Heart left ventricle (tissue), 16 donors: ENCODE data around the gene ADH4. TPM values are rescaled to one million over a fixed set of nuclear protein-coding genes. Genes with fewer than 3 reads are reported as not detected.

Experiments used
- ATAC-seq, 4 donors: fragments of 200-7000 bp; cut with Tn5 transposase; one replicate each; pipeline ENCODE4 v1.9.1; 2020 to 2022; ENCODE audit warnings: moderate library complexity in 4 of 4, mild to moderate bottlenecking in 3 of 4, moderate number of reproducible peaks in 1 of 4
- DNase-seq, 5 donors: peaks; one replicate each; pipeline ENCODE4 v3.0.0-alpha.2; 2020
- H3K27ac ChIP-seq, 12 donors: fragments of 200-600 bp; sonication (generic) in 4 of 12; one replicate each; pipeline versions ENCODE4 v1.5.0 to v1.8.0; 2016 to 2022; ENCODE audit warnings: mild to moderate bottlenecking in 2 of 12
- H3K27me3 ChIP-seq, 9 donors: fragments of 200-600 bp; sonication (generic) in 2 of 9; one replicate each; pipeline versions ENCODE4 v1.5.1 to v1.8.0; 2016 to 2022; ENCODE audit warnings: mild to moderate bottlenecking in 3 of 9
- H3K36me3 ChIP-seq, 9 donors: fragments of 200-600 bp; sonication (generic) in 2 of 9; one replicate each; pipeline versions ENCODE4 v1.5.0 to v1.8.0; 2018 to 2022; ENCODE audit warnings: mild to moderate bottlenecking in 2 of 9
- H3K4me1 ChIP-seq, 12 donors: fragments of 200-600 bp; sonication (generic) in 4 of 12; one replicate each; pipeline versions ENCODE4 v1.5.0 to v1.8.0; 2016 to 2022; ENCODE audit warnings: mild to moderate bottlenecking in 3 of 12
- H3K4me3 ChIP-seq, 12 donors: fragments of 200-600 bp; sonication (generic) in 4 of 12; one replicate each; pipeline versions ENCODE4 v1.5.0 to v1.8.0; 2017 to 2022; ENCODE audit warnings: mild to moderate bottlenecking in 9 of 12, moderate library complexity in 4 of 12
- H3K9me3 ChIP-seq, 12 donors: fragments of 200-600 bp; sonication (generic) in 4 of 12; one replicate each; pipeline versions ENCODE4 v1.5.0 to v1.8.0; 2016 to 2022; ENCODE audit warnings: mild to moderate bottlenecking in 1 of 12
- CTCF ChIP-seq, 12 donors: fragments of 200-600 bp; sonication (generic) in 4 of 12; IDR thresholded peaks; one replicate each; pipeline versions ENCODE4 v1.5.0 to v1.8.0; 2018 to 2022; ENCODE audit warnings: antibody characterized with exemption in 12 of 12, mild to moderate bottlenecking in 5 of 12
- POLR2A ChIP-seq, 2 donors: fragments of 450-650 bp; IDR thresholded peaks; one replicate each; pipeline ENCODE4 v1.6.1; 2017; ENCODE audit warnings: antibody characterized with exemption in 2 of 2, mild to moderate bottlenecking in 2 of 2, moderate library complexity in 2 of 2
- WGBS, 4 donors: extraction: QIAGEN DNeasy Blood & Tissue Kit in 2 of 4; methylation state at CpG; one replicate each; pipeline versions ENCODE4 v1.1.5 to v1.1.7; 2013 to 2018; 5-methylcytosine and 5-hydroxymethylcytosine counted together
- intact Hi-C, 10 donors: fragments of 100-400 bp; cut with DNase I; formaldehyde crosslinking; loops; one replicate each; pipeline versions ENCODE4 v1.11.1 to v1.14.2; 2022
- polyA plus RNA-seq, 2 donors: library from polyadenylated mRNA; stranded (reverse); fragments of 200-250 nt; gene quantifications; one replicate each; pipeline ENCODE4 v1.2.3, GENCODE V29; 2013
- total RNA-seq, 9 donors: library from RNA; depleted of rRNA in 2 of 9; stranded (reverse); fragments of >200 nt in 2 of 9; fragmentation: NEBNext Ultra II Directional in 3 of 9; extraction: Animal tissue kit (Norgen Biotek cat#: 25700) in 3 of 9; gene quantifications; one replicate each; pipeline versions ENCODE4 v1.1.0 to v1.2.4, GENCODE V29; 2016 to 2023
- donor health status: ischemic (EF 13 %, LVEDD 7.1; RV severe dilation, severe dysfunction).
- donor health status: healthy with polysubstance abuse.
- donor health status: DM: no; HTN: yes; CAD: no.
- donor health status: DM: no; HTN: no; CAD: no.
- donor health status: ischemic (EF 25% LVEDD 6.9; RV normal size, moderate dysfunction).
- donor health status: ischemic (EF 25% LVEDD 5.7; RV mildly dilated, moderate dysfunction).
- donor health status: healthy.
- donor health status: DM: yes; HTN: yes; CAD: no.
- donor health status: ischemic (EF 35%, LVEDD 5.7; RV mildly dilated, moderate dysfunction).
- donor health status: nonischemic (EF 11% LVEDD 7.7; RV severe dilation, severe dysfunction).
- donor health status: DM: yes; HTN: yes; CAD: no.
- donor health status: PGD.
- donor health status: ischemic (EF 29% LVEDD 5.4; RV normal size, mild dysfunction).
- donor health status: nonischemic (EF 23%, LVEDD 6.1; RV moderate dilation, normal function).

Gene ADH4
- total and polyA plus RNA-seq, 11 donors = 0.12 TPM; not detected in 10

- Histone ChIP-seq H3K27ac (no peak overlapping the region), H3K9me3 (no peaks in the 10 kb centered on the region), H3K36me3 (no peaks in the 10 kb centered on the region), H3K4me3 (no peak overlapping the region), H3K4me1 (no peaks in the 10 kb centered on the region), H3K27me3 (no peaks in the 10 kb centered on the region)
- intact Hi-C loops = no loop called here
- ATAC-seq (no peak), DNase-seq (no peak)
- WGBS, 4 donors = 59 to 65% (median 63%) methylated on average over 3 of the region's 3 CpGs
- TF ChIP-seq POLR2A (IDR thresholded peaks at IDR 0.05) (no peak), CTCF (IDR thresholded peaks at IDR 0.05) (no peak)
These were observed 8.4 kb downstream of the ADH4 start for GRCh38 chr4:99135541-99136162.

DNA sequence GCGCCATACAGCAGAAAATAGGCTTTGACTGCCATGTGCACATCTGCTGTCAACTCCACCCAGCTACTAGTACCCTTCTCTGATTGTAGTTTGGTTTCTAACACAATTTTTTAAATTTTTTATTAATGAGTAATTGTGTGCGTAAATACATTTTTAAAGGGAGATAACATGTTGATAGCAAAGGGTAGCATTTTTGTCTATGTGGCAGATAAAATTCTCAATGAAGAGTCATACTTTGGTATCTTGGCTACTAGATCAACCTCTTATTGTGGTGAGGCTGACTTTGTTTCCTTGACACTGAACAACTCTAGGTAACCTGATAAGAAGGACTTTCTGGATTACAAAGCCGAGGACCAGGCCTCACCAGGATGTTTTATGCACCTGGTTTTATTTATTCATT, 9.5 kb downstream of the ADH4 start:
- intact Hi-C loops = no loop called here
- Histone ChIP-seq H3K27me3 (no peaks in the 10 kb centered on the region), H3K27ac (no peak overlapping the region), H3K4me3 (no peak overlapping the region), H3K36me3 (no peaks in the 10 kb centered on the region), H3K9me3 (no peaks in the 10 kb centered on the region), H3K4me1 (no peaks in the 10 kb centered on the region)
- WGBS, 4 donors = 67 to 96% (median 86%) methylated on average over 3 of the region's 3 CpGs
- ATAC-seq (no peak), DNase-seq (no peak)
- TF ChIP-seq POLR2A (IDR thresholded peaks at IDR 0.05) (no peak), CTCF (IDR thresholded peaks at IDR 0.05) (no peak)

GRCh38 chr4:99131378-99131777, 12.7 kb downstream of the ADH4 start:
- Histone ChIP-seq H3K4me3 (no peak overlapping the region), H3K9me3 (no peaks in the 10 kb centered on the region), H3K27me3 (no peaks in the 10 kb centered on the region), H3K27ac (no peak overlapping the region), H3K4me1 (no peaks in the 10 kb centered on the region), H3K36me3 (no peaks in the 10 kb centered on the region)
- no peak for DNase-seq
- 45 to 79% (median 59%) methylated on average over 2 of the region's 2 CpGs for WGBS, 4 donors
- ATAC-seq = no peak
- intact Hi-C loops = no loop called here
- TF ChIP-seq CTCF (IDR thresholded peaks at IDR 0.05) = no peak
- TF ChIP-seq POLR2A (IDR thresholded peaks at IDR 0.05) = no peak

GRCh38 chr4:99126376-99126775, 17.7 kb downstream of the ADH4 start:
- no peak overlapping the region for H3K27ac ChIP-seq
- ATAC-seq (no peak), DNase-seq (no peak)
- no peak overlapping the region for H3K4me3 ChIP-seq
- H3K4me1 ChIP-seq = no peaks in the 10 kb centered on the region
- TF ChIP-seq POLR2A (IDR thresholded peaks at IDR 0.05) (no peak), CTCF (IDR thresholded peaks at IDR 0.05) (no peak)
- H3K27me3 ChIP-seq = no peaks in the 10 kb centered on the region
- intact Hi-C loops = loop anchor here in 1 of 10 donors (10.0 kb wide), 1 partner anchor 338 kb away; no protein-coding TSS in a partner anchor
- H3K9me3 ChIP-seq = no peaks in the 10 kb centered on the region
- WGBS, 4 donors = 45 to 69% (median 63%) methylated on average over 1 of the region's 1 CpG
- H3K36me3 ChIP-seq = no peaks in the 10 kb centered on the region
